HuH-7 (cell line): Measurements from ENCODE around the gene DHRS7C.

ENCODE experiments used
- DNase-seq: peaks from one replicate; pipeline ENCODE4 v3.0.0; 2011; ENCODE audit warnings: low spot score

DHRS7C gene, protein sequence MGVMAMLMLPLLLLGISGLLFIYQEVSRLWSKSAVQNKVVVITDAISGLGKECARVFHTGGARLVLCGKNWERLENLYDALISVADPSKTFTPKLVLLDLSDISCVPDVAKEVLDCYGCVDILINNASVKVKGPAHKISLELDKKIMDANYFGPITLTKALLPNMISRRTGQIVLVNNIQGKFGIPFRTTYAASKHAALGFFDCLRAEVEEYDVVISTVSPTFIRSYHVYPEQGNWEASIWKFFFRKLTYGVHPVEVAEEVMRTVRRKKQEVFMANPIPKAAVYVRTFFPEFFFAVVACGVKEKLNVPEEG

DNA sequence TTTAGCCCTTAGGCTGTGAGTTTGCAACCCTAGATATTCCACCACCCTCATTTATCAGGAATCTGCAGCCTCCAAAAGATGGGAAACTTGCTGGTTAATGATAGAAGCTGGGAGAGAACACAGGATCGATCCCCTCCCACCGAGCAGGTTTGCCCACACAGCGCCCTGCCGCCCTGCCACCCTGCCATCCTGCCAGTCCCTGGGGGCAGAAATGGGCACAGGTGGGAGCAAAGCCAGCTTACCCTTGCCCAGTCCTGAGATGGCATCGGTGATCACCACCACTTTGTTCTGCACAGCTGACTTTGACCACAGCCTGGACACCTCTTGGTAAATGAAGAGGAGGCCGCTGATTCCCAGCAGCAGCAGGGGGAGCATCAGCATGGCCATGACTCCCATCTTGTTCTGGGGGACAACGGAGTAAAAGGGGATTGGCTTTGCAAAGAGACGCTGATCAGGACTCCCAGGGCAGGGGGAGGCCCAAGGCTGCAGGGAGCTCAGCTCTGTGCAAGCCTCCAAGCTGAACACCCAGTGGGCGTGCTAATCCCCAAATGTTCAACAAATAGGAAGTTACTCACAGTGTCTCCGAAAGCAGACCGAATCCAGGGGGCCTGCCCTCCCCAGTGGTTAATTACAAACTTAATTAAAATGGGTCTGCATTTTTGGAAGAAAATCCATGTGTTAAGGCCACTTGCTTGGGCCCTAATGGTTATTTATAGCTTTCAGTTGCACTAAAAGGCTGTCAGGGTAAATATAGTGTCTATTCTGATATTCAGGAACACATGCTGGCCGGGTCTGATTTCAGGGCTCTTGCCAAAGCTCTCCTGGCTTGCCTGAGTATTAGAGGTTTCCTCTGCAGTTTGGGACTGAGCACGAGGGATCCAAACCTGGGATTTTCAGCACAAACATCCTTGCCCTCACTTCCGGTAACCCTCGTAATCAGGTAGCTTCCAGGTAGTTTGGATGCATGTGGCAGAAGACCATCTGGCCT, at the start of gene DHRS7C:
Gene DHRS7C, minus strand, starts transcription at position 704 of the 988 bp plus-strand sequence. Its CDS starts 308 bp downstream, at position 396.
- DNase-seq: no peak

DNA sequence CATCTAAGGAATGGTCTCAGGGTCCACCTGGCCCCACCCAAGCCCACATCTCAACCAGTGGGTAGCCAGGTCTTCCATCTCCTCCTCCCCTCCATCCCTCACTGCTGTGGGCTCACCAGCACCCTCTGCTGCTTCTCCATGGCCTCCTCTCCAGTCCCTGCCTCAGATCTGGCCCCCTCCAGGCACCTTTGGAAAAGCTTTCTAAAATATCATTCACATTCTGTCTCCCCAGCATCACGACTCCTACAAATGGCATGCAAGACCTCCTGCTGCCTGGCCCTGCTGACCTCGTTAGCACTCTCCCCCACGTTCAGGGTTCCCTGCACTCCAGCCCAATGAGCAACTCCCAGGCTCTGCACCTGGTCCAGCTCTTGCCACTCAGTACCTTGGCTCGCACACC, 48.0 kb upstream of the DHRS7C start:
- DNase-seq: no peak

DNA sequence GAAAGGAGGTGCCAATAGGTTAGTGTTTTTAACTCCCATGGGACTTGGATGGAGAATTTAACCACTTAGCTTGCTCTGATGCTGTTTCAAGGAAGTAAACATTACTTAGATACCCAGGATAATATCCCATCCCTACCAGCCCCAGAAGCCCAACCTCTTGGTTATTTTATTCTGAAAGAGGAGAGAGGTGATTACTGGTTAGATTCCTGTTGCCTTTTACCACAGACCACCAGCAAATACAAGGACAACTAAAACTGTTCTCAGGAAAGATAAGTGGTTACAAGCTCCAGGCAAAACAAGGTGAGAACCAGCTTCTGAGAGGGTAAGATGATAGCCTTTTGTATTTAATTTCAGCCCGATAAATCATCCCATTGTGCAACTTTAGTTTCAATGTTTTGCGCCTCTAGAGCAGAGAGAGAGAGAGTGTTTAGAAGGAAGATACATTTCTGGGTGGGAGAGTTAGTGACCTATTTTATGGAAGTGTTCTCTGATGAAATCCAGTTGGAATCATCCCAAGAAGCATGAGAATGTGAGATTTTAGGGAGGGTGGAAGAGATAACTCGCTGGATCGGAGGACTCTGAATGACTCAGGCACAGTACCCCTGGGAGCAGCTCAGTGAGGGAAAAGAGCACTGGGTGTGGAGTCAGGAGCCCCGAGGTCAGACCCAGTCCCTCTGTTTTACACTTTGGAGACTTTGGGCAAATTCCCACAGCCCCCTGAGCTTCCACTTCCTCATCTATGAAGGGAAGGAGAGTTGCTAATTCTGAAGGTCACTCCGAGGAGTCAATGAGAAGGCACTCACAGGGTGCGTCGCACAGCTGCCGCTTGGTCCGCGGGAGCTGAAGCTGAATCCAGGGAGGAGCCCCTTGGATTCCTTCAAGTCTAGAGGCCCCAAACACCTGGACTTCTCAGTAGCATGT, 46.4 kb upstream of the DHRS7C start:
- DNase-seq: no peak

DNA sequence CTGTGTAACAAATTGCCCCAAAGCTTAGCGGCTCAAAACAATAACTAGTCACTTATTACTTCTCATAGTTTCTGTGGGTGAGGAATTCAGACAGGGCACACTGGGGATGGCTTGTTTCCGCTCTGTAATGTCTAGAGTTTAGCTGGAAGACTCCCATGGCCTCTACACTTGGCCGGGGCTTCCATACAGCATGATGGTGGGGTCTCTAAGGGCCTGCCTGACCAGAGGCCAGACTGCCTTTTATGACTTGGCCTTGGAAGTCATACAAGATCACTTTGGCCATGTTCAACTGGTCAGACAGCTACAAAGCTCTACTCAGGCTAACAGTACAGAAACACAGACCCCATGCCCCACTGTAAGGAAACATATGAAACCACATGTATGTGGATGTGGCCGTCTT, 42.5 kb upstream of the DHRS7C start:
- no peak for DNase-seq

DNA sequence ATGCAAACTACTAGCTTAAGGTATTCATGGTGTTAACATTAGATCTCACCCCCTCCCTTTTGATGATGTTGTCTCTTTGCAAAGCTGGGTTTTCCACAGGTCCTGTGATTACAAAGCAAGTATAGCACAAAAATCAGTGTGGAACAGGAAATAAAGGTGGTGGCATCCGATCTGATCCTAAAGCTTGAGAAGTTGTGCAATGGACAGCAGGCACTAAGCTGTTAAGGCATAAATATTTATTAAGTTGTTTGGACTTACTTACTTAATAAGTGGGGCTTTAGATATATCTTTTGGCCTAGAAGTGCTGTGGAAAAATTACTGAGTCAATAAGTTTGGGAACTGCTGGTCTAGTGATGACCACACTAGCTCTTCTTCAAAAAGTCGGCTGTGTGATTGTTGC, 39.3 kb upstream of the DHRS7C start:
- DNase-seq: no peak

DNA sequence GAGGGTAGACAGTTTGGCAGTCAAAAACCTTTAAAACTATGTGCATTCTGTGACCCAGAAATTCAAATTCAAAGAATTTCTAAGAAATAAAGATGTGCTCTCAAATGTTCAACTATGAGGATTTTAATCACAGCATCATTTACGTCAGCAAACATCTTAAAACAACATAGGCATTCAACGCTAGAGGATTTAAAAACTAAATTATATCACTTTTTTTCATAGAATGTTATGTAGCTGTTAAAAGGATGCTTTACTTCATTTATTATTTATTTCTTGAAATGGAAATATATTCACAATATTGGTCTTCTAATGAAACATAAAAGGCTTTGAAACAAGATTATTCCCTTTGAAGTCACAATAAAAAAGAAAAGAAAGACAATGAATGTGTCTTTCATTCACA, 38.0 kb upstream of the DHRS7C start:
- DNase-seq: no peak

DNA sequence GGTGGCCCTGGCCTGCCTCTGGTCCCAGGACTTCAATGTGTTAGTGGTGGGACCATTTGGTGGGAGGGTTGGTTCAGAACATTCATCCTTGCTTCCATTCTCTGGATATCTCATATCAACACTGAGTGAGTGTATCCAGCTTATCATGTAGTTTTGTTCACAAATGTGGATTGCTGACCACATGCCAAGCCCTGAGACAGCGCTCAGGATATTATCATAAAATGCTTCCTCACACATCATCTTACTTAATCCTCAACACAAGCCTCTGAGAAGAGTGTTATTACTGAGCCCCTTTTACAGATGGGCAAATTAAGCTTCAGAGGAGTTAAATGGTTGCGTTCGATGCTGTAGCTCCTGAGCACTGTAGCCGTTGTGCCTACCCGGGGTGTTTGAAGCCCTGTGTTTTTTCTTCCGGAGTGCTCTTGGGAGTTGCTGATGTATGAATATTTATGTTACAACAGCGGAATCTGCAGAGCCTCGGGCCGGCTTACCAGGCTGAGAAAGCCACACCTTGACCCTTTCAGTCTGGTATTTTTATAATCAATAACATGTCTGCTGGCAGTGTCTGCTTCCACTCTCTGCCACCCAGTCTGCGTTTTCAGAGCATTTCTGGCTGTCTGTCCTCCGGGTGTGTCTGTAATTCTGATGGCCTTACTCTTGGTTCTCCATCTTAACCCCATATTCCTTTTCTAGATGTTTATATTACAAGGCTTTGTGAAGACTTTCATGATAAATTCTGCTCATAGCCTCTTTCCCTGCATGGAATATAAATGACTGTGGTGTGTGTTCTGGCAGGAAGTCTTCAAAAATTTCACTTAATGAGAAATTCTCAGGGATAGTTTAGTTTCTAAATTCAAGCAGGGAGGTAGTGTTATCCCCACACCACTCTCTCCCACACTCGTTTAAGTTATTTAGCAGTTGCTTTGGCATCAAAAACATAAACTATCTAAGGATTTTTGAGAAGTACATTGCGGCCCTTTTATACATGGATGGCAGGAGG, 37.2 kb upstream of the DHRS7C start:
- DNase-seq: no peak

DNA sequence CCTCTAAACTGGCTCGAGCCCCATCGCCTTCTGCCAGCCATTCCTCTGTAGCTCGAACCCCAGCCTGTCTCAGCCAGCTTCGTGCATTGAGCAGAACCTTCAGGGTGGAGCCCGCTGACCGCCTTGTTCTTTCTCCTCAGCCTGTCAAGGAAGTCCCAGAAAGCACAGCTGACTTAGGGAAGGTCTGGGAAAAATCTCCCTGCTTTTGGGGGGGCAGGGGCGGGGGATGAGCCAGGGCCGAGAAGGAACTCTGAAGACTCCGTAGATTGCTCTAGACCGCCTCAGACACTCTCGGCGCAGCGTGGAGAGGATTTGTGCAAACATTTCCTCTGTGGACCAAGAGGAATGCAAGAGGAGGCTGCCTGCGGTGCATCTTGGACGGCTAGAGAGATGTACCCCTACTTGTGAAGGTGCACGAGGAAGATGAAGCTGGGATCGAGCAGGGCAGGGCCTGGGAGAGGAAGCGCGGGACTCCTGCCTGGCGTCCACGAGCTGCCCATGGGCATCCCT, 34.3 kb upstream of the DHRS7C start, which contains the start of gene GLP2R:
Gene GLP2R, plus strand, starts transcription at position 284 of the 510 bp plus-strand sequence. Its CDS starts 140 bp downstream, at position 424.
- DNase-seq: no peak

DNA sequence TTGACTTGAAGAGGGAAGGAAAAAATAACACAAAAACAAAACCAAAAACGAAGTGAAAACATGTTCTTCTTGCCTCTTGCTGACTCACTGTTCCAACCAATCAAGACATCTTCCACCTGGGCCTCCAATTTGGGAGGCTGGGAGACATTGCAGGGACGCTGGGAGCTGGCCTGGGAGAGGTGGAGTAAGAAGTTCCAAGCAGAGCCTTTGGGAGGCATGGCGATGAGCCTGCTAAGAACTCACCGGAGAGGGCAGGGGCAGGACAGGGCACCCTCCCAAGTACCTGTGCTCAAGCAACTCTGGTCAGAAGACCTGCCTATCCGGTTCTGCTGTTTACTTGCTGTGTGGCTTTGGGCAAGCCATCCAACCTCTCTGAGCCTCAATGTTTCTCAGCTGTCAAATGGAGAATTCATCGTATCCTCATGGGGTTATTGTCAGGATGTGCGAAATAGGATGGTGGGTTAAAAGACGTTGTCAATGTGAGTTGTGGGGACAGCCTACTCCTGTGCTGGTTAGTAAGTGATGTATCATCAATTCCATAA, 33.5 kb upstream of the DHRS7C start:
- no peak for DNase-seq

DNA sequence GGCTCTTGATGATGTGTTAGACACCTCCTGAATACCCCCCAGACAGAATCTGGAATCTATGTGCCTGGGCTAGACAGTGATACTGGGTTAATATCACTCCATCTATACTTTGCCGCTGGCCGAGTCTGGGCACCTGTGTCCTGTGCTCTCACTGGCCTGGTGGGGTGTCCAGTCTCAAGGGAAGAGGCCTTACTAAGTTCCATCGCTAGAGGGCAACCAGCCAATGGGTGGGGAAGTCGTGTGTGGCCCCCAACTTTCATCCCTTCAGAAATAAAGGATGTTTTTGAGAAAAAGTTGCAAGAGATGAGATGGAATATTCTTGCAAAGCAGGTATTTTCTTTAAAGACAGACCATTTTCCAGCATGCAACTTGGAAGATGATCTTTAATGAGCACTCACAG, 32.7 kb upstream of the DHRS7C start:
- no peak for DNase-seq

DNA sequence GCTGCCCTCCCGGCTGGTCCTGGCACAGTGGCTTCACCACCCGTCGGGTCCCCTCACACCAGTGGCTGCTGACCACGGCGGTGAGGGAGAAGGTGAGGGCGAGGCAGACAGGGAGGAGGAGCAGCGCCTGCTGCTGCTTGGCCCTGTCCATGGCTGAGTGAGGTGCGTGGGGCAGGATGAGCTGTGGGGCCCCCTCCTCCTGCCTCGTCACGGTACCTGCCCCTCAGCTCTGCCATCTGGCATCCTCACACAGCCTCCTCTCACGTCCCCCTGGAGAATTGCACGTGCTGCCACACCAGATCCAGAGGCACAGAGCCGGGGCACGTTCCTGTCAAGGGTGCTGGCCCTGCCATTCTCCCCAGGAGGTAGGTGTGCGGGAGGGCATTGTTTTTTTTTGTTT, 30.5 kb upstream of the DHRS7C start, which contains the start of gene GSG1L2:
Gene GSG1L2, minus strand, starts transcription at position 159 of the 400 bp plus-strand sequence. Its CDS starts 8 bp downstream, at position 151.
- DNase-seq: no peak

DNA sequence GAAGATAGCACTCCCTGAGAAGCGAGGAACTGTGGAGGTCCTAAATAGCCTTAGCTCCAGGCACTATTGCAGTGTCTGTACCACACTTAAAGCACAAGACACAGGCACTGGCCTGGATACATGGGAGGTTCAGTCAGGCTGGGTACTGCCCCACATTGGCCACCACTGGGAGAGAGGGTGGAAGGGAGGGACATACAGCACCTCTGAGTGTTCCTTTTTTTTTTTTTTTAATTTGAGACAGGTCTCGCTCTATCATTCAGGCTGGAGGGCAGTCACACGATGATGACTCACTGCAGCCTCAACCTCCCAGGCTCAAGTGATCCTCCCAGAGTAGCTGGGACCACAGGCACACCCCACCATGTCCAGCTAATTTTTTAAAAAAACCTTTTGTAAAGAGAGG, 29.1 kb upstream of the DHRS7C start:
- no peak for DNase-seq

DNA sequence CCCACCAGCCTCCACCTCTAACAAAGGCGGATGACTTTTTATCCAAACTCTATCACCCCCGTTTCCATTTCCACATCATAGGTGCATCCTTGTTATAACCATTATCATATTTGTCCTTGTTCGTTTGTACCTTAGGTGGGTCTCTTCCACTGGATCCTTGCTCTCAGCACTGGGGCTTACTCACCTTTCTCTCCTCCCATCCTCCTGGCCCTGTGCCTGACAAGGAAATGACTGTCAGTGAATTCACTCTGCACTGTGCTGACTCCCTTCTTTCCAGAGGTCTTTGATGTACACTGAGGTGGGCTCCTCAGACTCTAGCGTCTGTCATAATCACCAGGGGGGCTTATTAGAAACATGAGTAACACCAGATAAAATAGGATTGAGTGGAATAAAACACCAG, 27.4 kb upstream of the DHRS7C start:
- DNase-seq: no peak

DNA sequence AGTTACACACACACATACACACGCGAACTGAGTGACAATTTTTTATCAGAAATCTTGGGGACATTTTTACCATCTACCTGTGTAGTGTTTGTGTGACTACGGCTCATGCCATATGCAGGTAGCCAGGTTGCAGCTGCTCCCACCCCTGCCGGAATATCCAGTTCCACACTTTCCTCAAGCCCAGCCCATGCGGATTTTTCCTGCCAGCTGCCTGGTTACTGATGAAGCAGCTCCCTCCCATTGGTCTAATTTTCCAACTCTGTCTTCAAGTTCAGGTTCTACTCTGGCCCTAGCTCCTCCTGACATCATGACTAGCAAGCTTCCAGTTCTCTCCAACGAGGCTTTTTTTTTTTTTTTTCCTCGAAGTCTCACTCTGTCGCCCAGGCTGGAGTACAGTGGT, 25.7 kb upstream of the DHRS7C start:
- no peak for DNase-seq

DNA sequence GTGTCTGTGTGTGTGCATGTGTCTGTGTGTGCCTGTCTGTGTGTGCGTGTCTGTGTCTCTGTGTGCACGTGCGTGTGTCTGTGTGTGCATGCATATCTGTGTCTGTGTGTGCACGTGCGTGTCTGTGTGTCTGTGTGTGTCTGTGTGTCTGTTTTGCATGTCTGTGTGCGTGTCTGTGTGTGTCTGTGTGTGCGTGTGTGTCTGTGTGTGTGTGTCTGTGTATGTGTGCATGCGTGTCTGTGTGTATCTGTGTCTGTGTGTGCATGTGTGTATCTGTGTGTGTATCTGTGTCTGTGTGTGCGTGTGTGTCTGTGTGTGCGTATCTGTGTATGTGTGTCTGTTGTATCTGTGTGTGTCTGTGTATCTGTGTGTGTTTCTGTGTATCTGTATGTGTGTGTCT, 25.1 kb upstream of the DHRS7C start:
- DNase-seq: no peak

DNA sequence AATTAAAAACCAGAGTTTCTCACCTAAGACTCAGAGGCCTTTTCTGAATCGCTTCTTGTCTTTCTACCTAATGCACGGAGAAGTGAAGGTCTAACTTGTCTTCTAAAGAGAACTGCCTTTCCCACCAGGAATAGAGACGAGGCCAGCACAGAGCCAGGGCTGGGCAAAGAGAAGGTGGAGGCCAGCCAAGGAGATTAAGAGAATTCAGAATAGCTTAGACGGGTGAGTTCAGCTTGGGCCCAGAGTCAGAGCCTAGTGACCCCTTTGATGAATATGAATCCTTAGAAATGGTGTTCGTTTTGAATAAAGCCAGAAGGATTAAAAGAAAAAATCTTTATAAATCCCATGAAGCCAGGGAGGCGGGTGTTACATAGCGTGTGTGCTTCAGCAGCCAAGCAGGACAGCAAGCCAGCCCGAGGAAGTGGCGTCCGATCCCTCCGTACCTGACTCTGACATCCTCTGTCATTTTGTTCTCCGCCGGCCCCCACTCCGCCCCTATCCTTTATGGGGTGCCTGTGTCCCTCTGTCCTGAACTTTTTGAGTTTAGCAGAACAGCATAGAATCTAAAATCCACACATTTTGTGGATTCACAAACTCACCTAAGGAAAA, 23.0 kb upstream of the DHRS7C start:
- no peak for DNase-seq

DNA sequence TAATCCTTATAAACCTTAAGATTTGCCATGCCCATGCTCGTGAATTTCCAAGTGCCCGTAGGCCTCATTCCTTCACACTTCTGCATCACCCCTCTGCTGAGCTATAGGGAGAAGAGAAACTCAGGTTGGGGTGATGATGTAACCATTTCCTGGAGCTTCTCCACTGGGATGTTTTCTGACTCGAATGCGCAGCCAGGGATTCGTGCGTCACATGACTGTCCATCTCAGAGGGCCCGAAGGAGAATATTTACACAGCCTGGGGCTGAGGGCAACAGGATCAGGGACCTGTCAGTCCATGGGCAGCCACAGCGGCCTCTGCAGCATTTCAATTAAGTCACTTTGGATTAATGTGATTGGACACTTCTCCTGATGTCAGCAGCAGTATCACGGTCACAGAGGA, 21.8 kb upstream of the DHRS7C start:
- no peak for DNase-seq

DNA sequence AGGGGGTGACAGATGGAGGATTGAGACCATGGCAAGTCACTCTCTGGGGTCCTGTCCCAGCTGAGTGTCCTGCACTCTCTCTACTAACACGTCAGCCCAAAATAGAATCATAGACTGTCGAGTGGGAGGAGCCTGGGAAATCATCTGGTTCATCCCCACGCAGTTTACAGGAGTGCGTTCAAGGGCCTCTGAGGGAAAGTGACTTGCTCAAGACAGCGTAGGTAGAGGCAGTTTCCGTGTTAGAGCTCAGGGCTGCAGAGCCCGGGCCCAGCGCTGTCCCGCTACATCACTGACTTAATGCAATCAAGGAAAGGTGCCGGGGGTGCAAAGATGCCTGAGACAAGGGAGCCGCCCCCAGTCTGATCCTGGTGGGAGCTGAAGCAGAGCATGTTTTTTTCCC, 20.1 kb upstream of the DHRS7C start:
- DNase-seq: no peak

DNA sequence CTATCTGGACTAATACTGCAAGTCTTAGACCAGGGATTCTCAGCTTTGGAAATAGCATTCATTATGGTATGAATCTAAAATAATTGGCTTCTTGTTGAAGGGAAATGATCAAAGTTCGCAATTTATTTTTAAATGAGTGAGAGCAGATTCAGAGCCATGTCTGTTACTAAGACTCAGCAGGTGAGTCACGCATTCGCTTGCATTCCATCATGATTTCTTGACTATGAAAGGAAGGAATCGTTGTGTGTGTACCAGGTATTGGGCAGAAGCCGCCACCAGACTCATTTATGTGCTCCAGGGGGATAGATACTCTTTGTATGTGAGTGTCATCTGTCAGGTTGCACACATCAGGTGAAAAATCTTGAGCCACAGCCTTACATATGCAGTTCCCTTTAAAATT, 19.7 kb upstream of the DHRS7C start:
- DNase-seq: no peak
